Inflammatory macrophage treated with lipopolysaccharide for 1 hour (primary cell): ENCODE measurements around the gene KCNQ5.

Experiments used
- DNase-seq, 2 donors: peaks; one replicate each; pipeline ENCODE4 v3.0.0-alpha.2; 2020 to 2022

The KCNQ5 gene

DNA sequence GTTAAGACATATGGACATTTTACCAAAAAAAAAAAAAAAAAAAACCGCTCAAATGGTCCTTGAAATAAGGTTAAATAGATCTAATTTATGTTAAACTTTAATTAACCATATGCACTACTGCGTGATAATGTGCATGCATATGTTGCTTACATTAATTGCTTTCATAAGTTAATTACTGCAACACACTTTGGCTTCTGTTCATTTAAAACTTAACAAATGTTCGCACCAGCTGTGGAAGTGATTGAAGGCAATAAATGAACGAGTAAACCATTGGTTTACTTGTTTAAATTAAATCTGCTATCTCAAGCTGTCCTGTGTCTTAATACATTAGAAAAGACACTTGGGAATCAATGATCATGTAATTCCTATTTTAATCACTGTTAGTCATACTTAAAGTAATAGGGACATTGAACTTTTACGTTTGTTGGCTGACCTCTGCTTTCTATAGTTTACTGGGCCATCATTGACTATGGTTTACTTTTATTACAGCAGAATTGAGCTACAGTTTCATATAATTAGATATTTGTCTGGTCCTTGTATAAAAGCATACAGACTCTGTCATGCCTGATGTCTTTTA, 308.8 kb downstream of the KCNQ5 start:
- no peak for DNase-seq

DNA sequence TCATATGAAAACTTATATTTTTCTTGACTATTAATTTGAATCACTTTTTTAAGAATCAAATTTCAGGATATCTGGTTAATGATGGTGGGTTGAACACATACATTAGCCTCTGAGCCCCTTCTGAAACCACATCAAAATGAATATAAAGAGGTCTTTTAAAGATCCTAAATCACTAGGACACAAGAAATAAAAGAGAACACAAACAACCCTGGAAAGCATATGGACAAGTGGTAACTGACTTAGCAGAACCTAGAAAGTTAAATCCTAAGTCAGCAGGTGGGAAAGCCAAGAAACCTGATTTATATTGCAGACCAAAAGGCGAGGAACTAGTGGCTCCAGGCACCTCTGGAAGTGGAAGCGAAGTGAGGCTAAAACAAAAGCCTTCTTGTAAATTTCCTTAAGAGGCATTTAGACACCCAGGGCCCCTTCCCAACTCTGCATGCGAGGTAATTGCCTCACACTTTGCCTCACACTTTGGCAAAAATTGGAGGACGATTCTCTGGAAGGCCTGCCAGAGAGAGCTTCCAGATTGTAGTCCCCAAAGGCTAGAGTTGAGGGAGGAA, 309.5 kb downstream of the KCNQ5 start:
- no peak for DNase-seq

DNA sequence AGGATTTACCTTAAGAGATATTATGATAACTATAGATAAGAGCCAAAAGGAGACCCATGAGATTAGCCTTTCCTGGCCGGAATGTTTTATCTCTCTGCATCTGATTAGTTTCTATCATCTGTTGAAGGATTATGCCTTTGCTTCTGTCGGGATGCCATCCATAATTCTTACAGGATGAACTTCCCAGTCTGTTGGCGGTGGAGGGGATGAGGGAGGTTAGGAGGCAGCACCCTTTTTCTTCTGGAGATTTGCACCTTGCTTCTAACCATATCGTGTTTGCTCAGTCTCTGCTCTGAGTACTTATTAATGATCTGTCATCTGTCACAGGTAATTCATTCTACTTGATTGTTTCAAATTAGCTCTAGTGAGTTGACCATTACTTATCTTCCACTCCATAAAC, 311.4 kb downstream of the KCNQ5 start:
- DNase-seq = no peak

DNA sequence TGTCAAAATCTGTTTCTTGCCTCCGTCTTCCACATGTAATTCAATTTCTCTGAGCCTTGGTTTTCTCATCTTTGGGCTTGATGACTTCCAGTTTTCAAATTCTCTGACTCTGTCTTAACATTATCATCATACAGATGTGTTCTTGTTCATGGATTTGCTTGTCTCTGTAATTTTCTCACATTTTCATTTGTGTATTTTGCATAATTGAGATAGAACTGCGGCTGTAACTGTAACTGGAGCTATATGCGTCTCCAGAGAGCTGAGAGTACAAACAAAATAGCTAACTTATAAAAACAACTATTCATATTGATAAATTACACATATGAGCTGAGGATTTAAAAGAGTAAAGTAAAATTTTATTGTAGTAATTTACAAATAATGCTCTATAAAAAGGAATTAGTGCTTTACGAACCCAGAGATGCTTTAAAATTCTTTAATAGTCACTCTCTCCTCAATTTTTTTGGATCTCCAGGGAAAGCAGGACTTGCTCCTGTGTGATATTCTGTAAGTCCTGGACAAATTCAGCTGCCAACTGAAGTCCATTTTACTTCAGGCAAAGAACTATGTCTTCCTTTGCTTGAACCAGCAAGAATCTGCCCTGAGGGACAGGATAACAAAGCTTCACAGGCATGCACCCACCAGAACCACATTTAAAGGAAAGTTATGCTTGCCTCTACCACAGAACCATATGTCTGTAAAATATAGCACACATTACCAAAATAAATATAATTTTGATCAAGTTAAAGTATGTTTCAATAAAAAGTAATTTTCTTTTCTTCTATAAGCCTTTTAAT, 315.1 kb downstream of the KCNQ5 start:
- no peak for DNase-seq

DNA sequence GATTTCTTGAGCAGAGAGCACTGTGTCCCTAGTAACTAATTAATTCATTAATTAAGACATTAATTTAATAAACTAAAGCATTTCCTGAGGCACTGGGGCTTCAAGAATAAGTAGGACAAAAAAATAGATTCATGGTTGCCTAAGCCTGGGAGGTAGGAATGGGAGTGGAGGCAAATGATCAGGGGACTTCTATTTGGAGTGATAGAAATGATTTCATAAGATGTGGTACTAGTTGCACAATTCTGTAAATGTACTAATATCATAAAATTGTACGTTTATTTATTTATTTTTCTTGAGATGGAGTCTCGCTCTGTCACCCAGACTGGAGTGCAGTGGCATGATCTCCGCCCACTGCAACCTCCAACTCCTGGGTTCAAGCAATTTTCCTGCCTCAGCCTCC, 316.2 kb downstream of the KCNQ5 start:
- DNase-seq = no peak

DNA sequence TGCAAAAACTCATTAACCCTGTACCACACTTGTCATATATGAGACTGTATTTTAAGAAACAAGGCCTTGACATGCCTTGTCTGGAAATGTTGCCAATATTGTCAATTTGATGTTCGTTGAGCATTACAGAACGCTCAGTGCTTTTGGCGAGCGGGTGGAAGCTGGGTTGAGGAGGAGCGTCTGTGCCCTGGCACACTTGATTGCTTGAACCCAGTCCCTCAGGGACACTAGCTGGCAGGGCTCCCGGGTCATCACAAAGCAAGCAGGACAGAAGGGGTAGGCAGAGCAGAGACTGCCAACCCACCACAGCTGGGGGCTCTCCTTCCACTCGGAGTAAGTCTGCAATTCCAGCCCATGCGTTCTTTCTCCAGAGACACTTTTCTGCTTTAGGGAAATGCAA, 317.1 kb downstream of the KCNQ5 start:
- no peak for DNase-seq

DNA sequence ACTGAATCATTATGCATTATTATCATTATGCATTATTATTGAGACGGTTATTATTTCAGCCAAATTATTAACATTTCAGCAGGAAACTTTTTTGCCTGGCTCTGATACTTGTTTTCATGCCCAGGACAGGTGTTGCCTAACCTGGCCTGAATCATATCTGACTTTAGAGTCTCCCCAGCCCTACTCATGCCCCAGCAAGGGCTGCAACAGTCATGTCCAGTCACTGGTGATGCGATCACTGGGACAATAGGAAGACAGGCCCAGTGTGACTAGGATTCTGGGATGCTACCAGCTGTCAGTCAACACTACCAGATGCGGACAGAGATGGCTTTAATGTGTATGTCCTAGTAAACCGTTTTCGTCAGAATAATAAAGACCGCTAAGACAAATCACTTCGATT, 318.4 kb downstream of the KCNQ5 start:
- DNase-seq = no peak

DNA sequence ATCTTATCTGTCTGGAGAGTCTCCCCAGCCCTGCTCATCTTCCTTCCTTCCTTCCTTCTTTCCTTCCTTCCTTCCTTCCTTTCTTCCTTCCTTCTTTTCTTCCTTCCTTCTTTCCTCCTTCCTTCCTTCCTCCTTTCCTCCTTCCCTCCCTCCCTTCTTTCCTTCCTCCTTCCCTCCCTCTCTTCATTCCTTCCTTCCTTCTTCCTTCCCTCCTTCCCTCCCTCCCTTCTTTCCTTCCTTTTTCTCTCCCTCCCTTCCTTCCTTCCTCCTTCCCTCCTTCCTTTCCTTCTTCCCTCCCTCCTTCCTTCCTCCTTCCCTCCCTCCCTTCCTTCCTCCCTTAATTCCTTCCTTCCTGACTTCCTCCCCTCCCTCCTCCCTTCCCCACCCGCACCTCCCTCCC, 319.4 kb downstream of the KCNQ5 start:
- DNase-seq = no peak

DNA sequence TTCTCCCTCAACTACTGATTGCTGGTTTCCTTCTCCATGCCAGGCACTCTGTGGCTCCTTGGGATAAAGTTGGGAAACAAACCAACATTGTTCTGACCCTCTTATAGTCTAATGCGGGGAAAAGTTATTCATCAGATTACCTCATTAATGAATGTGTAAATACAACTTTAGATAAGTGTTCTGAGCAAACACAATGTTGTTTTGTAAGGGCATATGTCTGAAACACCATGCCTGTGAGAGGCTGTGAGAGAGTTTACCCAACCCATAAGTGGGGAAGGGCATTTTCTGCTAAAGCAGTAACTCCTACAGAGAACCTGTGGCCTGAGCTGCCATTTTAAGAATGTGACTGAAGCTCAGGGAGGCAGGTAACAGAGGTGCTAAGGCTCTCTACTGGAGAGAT, 319.9 kb downstream of the KCNQ5 start:
- DNase-seq = no peak

DNA sequence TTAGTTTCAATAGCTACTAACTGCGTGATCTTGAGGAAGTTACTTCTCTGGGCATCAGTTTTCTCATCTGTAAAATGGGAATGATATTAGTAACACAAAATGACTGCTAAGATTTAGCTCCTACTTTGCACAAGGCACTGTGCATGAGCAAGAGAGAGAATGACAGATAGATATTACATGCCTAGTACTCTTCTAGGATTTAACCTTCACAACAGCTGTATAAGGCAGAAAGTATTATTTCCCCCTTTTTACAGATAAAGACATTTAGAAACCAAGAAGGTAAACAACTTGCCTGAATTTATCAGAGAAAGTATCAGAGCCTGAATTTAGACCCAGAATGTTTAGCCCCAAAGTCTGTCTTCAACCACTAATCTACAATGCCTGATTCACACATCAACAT, 321.8 kb downstream of the KCNQ5 start:
- no peak for DNase-seq

DNA sequence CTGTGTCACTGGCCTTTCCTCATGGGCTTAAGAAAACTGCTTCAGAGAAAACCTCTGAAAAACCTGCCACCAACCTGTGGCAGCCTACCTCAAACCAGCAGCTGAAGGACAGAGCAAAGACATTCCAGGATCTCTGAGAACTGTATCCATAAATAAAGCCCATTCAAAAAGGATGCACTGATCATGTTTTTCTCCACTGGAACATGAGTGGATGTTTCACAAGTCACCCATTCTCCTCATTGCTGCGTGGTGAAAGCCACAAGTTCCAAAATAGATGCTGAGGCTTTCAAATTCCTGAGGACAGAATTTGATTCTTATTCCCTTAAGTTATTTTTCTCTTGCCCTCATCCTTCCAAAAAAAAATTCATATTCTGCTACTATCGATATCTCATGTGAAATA, 322.8 kb downstream of the KCNQ5 start:
- DNase-seq = no peak

DNA sequence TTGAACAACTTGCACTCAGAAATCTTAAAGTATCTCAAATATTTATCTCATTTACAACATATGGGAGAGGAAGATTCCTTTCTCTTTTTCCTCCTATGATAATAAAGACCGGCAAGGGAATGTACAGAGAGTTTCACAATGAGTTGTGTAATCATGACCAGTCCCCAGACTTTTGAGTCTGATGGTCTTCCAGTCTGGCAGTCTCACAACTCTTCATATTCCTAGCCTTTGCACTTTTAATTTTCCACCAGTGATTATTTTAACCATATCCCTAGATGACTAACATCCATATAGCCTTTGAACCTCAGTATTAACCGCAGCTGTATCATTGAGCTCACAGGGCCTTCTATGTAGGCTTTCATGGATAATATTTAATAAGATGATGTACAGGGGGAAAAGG, 324.9 kb downstream of the KCNQ5 start:
- DNase-seq = peak; percentile 20 to 28

DNA sequence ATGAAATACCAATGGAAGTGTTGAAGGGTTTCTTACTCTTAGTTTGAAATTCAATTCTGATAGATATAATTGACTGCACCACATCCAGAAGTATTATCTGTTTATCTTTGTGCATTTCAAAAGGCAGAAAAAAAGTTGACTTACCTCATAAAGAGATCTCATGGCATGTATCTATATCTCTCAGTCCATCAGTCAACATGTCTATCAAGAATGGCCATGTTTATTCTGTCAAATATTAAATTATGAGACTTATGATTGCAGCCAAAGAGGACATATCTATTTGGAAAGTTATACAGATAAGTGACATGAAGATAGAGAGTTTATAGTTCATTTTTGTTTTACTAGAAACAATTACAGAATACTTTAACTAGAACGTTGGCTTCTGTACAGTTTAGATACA, 325.7 kb downstream of the KCNQ5 start:
- no peak for DNase-seq

DNA sequence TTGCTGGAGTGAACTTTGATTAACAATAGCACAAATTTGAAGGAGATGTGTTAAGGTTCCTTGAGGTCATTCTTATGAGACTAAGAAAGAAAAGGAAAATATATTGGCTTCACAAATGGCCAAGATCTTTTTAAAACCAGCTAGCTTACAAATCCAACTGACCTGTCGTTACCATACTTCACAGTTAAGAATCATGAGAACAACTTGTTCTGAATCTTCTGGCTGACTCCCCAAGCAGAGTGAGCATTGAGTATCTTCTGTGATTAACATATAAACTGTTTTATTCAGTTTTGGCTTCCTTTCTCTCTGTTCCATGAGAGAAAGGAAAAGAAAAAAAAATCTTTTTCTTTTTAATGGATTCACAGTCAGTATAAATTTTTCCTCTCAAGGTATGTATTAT, 326.3 kb downstream of the KCNQ5 start:
- DNase-seq = no peak

DNA sequence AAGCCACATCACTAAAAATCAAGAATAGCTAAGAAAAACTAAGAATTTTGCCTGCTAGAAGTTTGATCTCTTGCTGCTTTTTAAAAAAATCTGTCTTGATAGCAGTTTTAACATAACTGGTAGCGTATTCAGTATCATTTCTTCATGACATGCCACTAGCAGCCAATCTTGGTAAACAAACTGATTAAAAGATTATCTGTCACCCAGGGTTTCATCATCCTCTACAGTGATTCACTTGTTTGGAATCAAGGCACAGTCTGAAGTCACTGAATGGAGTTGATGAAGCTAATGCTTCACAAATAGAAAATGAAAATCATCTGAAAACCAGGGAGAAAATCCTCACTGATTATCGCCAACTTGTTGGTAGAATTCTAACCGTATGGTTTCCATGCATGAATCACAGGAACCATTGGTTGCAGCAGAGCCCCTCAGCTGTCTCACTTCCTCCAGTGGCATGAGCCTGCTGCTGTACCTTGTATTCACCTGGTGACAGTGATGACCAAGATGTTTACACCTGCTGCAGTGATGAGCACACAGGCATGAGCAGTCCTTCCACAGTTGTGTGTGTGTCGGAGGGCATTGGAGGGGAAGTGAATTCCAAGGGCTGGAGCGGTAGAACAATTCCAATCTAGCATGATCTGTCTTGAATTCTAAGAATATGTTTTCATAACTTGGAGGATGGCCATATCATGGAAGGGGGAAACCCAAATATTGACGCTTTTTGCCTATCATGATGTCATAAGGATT, 328.4 kb downstream of the KCNQ5 start:
- DNase-seq = peak in 1 of 2 donors; percentile 7

DNA sequence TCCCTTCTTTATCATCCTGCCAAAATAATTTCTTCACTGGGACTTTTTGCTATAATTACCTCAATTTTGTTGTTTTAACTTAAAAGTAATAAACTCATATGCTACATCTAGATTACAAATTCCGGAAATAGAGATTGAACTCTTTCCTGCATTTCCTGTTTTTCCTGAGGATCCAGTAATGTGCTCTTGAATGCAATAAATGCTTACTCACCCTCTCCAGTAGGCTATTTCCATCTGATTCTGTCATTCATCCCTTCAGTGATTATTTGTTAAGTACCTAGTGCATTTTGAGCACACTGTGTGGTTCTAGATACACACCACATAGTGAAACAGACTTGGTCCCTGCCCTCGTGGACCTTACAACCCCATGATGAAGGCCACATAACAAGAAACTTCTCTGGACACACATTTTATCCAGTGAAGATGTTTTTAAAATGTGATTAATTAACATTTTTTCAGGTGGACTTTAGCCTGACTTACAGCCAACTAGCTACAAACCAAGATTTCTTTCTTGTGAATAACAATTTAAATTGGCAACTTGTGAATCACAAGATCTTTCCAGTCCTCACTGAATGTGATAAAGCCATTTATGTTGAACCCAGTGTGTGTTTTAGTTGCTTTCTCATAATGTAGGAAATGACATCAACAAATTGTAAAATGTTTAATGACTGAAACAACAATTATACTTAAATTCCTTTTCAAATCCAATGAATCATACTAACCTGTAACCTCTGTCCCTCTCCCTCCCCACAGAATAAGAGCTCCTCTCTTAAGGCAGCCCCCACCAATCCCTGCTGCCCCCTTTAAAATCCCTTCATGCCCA, 331.2 kb downstream of the KCNQ5 start:
- DNase-seq = no peak

DNA sequence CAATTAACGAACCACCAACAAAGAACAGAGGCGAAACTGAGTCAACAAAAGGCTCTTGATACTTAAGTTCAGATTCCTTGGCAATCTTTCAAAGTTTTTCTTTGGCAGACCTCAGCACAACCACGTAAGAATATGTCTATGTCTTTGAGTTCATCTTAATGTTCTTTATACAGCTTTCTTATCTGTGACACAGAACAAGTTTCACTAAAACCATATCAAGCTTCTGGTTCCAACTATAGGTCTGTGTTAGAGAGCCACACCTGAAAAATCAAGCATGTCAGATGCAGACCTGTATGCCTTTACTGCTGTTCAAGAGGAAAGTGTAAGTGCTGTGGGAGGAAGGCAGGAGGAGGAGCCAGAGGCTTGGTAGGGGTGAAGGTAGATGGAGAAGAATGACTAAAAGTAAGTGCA, 332.1 kb downstream of the KCNQ5 start:
- no peak for DNase-seq

DNA sequence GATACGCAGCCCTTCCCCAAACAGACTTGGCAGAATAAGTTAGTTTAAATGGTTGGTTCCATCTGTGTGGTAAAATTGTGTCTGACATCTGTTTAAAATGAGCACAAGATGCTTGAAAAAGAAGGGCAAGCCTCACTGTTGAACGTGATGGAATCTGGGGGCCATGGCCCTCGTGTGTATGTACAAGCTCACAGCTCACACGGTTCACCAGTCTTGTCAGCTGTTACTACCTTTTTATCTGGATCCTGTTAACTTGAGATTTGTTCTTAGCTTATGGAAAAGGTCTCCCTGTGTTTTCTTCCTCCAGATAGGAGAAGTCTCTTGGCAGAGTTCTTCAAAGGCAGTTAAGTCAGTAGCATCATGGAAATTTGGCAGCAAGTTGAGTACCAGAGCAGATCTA, 332.9 kb downstream of the KCNQ5 start:
- DNase-seq = no peak

DNA sequence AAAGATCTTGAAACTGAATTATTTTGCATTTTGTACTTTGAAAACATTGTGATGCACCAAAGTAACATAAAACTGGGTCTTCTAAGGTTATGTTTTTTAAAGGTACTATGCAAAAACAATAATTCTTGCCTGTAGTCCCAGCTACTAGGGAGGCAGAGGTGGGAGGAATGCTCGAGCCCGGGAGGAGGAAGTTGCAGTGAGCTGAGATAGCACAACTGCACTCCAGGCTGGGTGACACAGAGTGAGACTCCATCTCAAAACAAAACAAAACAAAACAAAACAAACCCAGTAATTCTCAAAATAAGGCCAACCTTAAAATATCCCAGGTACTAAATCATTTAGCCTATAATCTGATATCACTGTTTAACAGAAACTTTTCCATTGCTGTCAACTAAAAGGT, 333.8 kb downstream of the KCNQ5 start:
- DNase-seq = peak in 1 of 2 donors; percentile 14

DNA sequence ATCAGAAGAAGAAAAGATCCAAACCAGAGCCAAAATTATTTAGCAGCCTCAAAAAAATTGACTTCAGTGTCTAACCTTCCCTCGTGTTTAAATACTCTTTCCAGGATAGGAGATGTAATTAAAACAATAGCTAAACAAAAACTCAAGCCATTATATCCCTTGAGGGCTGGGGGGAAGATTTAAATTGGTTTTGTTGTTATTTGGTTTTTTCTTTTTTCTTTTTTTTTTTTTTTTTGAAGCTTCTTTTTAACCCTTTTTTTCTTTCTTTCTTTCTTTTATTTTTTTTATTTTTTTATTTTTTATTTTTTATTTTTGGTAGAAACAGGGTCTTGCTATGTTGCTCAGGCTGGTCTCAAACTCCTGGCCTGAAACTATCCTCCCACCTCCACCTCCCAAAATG, 334.4 kb downstream of the KCNQ5 start:
- no peak for DNase-seq

DNA sequence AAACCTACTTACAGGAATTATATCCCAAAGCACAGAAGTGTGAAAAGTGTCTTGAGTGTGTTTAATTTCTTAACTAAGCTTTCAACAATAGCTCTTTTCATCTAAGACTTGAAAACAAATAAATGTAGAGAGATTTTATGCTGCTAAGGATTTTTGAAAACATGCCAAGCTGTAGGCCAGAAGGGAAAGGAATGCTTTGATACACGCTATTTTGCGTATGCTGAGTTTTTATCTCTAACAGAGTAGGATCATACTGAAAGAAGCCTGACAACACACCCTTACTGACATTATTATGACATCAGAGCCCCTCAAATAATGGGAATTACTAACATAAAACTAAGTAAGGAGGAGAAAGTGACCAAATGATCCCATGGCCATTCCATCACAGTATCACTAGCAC, 338.0 kb downstream of the KCNQ5 start:
- no peak for DNase-seq

DNA sequence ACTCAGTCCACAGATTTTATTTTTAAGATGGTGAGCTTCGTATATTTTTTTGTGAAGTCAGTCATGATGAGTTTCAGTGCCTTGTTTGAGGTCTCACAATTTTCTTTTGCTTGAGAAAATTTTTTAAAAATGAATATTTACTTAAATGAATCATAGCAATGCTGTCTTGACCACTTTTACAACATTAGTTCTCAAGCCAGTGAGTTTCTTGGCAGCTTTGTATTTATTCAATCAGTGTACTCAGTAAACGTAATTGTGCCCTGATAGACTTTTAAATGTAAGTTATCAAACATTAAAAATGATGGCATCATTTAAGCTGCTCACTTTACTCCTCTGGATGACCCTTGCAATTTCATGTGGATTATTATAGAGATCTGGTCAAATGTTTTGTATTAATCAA, 342.1 kb downstream of the KCNQ5 start:
- no peak for DNase-seq
